ENCODE data around the gene GTF3C2. TPM values are rescaled to one million over a fixed set of nuclear protein-coding genes. Genes with fewer than 3 reads are reported as not detected.

GTF3C2 gene
- 10 to 100 TPM; 24.0 to 44.3 (median 32.1) TPM for polyA plus RNA-seq (ENCODE audit: insufficient read length in 10 of 10)
- long read RNA-seq, donor 1, result 0 reads
- long read RNA-seq, donor 2, result 0 reads
- long read RNA-seq, donor 3, result 0 reads
- long read RNA-seq, donor 4, partial matches to known transcripts, result 0 of 1 reads
- long read RNA-seq, donor 4, other reads (novel, unspliced or antisense), result 0 of 1 reads
- long read RNA-seq, donor 5, partial matches to known transcripts, result 0 of 2 reads
- long read RNA-seq, donor 5, other reads (novel, unspliced or antisense), result 0 of 2 reads
- long read RNA-seq, donor 6, partial matches to known transcripts, result 0 of 2 reads
- long read RNA-seq, donor 6, other reads (novel, unspliced or antisense), result 0 of 2 reads
- long read RNA-seq, donor 7, result 0 reads
- long read RNA-seq, donor 8, partial matches to known transcripts, result 0 of 1 reads
- long read RNA-seq, donor 8, other reads (novel, unspliced or antisense), result 0 of 1 reads
- long read RNA-seq, donor 9, result 0 reads

GRCh38 chr2:27356382-27357181 is at the start of gene GTF3C2:
Gene GTF3C2 (minus strand): TSS chr2:27356764. CDS start chr2:27343554, 13,210 bp downstream.
- DNase-seq, result peak; percentile 96 to 99 (median 98)

GRCh38 chr2:27400348-27401135 is 44.0 kb upstream of the GTF3C2 start:
- no peak for DNase-seq

- no peak for DNase-seq
Observed at GRCh38 chr2:27398962-27399361, 42.4 kb upstream of the GTF3C2 start.

GRCh38 chr2:27393225-27393624 is 36.7 kb upstream of the GTF3C2 start:
- no peak for DNase-seq

- no peak for DNase-seq
Observed at GRCh38 chr2:27390822-27391679, 34.5 kb upstream of the GTF3C2 start.

- no peak for DNase-seq
Observed at GRCh38 chr2:27381577-27382181, 25.1 kb upstream of the GTF3C2 start.

GRCh38 chr2:27380626-27381545 is 24.3 kb upstream of the GTF3C2 start, which contains the start of gene ZNF513:
Gene ZNF513 (minus strand): TSS chr2:27380734. CDS start chr2:27380526, 208 bp downstream.
- DNase-seq, result peak; percentile 94 to 98 (median 95)

GRCh38 chr2:27379836-27380625 is 23.5 kb upstream of the GTF3C2 start:
- peak in 1 of 3 donors; percentile 59 for DNase-seq

- DNase-seq, result no peak
Observed at GRCh38 chr2:27379383-27379835, 22.8 kb upstream of the GTF3C2 start.

- DNase-seq, result no peak
Observed at GRCh38 chr2:27378809-27379290, 22.3 kb upstream of the GTF3C2 start.

- DNase-seq, result no peak
Observed at GRCh38 chr2:27378096-27378808, 21.7 kb upstream of the GTF3C2 start.

GRCh38 chr2:27377618-27378095 is 21.1 kb upstream of the GTF3C2 start:
- no peak for DNase-seq

GRCh38 chr2:27376866-27377617 is 20.5 kb upstream of the GTF3C2 start:
- DNase-seq, result no peak

GRCh38 chr2:27376151-27376865 is 19.7 kb upstream of the GTF3C2 start:
- no peak for DNase-seq

- DNase-seq, result no peak
Observed at GRCh38 chr2:27375513-27376099, 19.0 kb upstream of the GTF3C2 start.

All from muscle of back (tissue), 13 donors.